HG03135 (cell line): ENCODE measurements around the gene ARL8B.
A peak's percentile ranks its signal among the peaks of the same experiment; 100 is the strongest.

Experiments
- ATAC-seq: cut with Tn5 transposase; IDR thresholded peaks from one replicate; pipeline ENCODE4 v1.9.1; 2021; ENCODE audit warnings: mild to moderate bottlenecking, moderate library complexity; ENCODE audit not compliant: unreplicated experiment

Gene ARL8B

DNA sequence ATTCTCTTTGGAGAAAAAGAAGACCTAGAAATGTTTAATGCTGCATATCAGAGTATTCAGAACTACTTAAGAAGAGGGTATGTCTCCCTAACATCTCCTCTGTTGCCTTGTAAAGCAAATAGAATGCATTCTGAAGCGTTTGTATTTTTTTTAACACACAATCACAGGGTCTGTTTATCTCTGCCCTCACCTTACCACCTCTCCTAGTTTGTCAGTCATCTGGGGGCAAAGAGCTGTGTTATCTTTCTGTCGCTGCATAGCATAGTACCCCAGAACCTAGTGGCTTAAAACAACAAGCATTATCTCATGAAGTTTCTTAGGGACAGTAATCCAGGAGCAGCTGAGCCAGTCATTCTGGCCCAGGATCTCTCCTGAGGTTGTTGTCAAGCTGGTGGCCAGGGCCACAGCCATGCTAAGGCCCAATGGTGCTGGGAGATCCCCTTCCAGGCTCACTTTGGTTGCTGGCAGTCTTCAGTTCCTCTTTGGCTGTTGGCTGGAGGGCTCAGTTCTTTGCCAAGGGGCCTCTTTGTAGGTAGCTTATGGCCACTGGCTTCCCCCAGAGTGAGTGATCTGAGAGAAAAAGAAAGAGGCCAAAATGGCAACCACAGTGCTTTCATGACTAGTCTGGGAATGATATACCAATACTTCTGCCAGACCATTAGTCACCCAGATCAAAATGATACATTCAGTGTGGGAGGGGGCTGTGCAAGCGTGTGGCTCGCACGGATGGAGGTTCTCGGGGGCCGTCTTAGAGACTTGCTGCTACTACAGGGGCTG, 83.3 kb downstream of the ARL8B start:
- peak; percentile 99 for ATAC-seq

DNA sequence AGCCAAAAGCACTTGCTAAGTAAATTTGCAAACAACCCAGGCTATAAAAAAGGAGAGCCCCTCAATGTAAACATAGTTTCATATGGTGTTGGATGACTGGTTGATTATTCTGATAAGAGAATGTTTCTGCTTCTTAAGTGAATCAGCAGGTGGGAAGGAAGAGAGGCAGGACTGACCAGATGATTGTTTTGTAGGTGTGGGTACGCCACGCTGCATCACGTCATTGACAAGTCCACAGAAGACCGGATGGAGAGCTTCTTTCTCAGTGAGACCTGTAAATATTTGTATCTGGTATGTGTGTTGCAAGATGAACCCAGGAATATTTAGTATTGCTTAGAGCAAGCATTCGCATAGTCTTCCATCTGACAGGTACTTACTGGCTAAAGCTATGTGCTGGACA, 88.8 kb downstream of the ARL8B start:
- no peak for ATAC-seq

DNA sequence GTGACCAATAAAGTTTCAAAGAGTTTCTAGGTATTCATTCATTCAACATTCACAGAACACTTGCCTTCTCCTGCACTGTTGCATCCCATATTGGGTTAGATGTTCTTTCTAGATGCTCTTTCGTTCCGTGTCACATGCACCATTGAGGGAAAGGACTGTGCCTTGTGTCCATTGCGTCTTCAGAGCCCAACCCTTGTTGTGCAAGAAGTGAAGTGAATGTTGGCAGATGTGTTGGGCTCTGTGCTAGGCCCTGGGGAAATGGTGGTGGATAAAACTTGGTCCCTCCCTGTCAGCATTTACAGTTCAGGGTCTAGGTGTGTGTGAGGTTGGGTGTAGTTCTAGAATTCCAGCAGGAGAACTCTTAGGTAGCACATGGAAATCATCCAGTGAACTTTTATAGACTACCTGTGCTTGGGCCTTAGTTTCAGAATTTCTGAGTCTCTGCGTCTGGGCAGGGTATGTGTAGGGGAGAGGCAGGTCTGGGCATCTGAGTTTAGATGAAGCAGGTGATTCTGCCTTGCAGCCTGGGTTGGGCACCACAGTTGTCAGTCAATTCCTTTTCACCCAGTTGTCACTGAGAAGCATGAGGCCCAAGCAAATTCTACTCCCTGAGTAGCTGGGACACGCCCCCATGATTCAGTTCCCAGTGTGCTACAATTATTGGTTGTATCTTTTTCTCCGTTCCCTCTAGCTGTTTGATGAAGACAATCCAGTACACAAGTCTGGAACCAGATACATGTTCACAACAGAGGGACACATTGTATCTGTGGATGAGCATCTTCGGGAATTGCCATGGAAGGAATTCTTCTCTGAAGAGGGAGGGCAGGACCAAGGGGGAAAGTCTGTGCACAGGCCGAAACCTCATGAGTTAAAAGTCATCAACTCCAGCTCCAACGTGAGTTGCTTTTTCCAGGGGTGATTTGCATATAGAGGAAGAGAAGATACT, 90.8 kb downstream of the ARL8B start:
- ATAC-seq: no peak

GRCh38 chr3:5213574-5213966, 91.5 kb downstream of the ARL8B start:
- no peak for ATAC-seq

GRCh38 chr3:5214352-5214751, 92.3 kb downstream of the ARL8B start:
- no peak for ATAC-seq

DNA sequence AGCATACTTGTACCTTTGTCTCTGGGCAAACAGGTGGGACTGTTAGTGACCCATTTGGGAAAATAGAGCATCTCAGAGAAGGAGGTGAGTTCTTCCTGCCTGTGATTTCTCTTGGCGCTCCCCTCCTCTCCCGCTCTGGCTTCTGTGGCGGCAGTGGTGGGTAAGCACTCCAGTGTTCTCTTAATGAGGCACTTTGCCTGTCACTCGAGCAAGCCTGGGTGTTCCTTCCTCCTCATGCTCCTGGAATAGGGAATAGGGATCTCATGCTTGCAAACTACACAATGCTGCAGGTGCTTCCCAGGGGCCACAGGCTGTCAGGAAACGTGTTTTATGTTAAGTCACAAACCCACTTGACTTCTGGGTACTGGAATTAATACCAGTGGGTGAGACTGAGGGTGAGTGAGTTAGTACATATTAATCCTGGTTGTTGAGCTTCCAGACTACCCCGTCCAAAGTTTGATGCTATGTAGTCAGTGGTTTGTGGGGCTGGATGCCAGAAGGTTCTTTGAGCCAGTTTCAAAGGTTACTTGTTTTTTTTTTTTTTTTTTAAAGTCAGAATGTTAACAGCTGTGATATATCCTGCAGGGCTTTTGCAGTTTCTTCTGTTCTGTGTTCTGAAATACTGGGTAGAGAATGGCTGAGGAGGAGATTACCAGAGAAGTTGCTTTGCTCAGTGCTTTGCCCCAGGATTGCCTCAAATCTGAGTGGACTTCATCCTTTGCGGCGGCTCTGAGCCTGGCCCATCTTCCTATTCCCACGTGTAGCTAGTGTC, 95.9 kb downstream of the ARL8B start:
- ATAC-seq: no peak

DNA sequence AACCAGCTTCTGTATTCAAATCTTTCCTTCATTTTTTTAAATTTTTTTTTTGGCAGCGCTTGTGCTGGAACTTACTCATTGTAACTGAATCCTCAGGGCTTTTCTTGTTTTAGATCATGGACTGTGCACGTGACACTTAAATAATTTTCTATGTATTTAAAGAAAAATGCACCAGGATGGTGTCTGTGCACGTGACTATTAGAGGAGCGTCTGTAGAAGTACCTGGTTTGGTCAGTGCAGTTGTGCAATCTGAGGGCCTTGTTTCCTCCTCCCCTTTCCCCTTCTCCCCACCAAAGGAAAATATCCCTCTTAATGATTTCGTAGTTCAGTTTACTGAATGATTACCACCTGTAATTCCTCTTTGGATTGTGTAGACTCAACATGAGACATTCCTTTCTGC, 96.7 kb downstream of the ARL8B start:
- no peak for ATAC-seq

- no peak for ATAC-seq
Observed at GRCh38 chr3:5219216-5219615, 97.1 kb downstream of the ARL8B start.

GRCh38 chr3:5220193-5220592, 98.1 kb downstream of the ARL8B start:
- ATAC-seq: no peak

- ATAC-seq: no peak
Observed at GRCh38 chr3:5220667-5221431, 98.8 kb downstream of the ARL8B start.

GRCh38 chr3:5221701-5222100, 99.6 kb downstream of the ARL8B start:
- ATAC-seq: no peak

GRCh38 chr3:5222283-5223005, 100.4 kb downstream of the ARL8B start:
- ATAC-seq: no peak

GRCh38 chr3:5226783-5227182, 104.7 kb downstream of the ARL8B start:
- ATAC-seq: no peak

GRCh38 chr3:5227812-5228211, 105.7 kb downstream of the ARL8B start:
- ATAC-seq: no peak

GRCh38 chr3:5229414-5229813, 107.3 kb downstream of the ARL8B start:
- no peak for ATAC-seq
